ENCODE measurements around the gene IGSF21. TPM values are rescaled to one million over a fixed set of nuclear protein-coding genes. Genes with fewer than 3 reads are reported as not detected.

IGSF21 gene
- total and polyA plus RNA-seq, 2 donors from 2014 or later: 1.4 to 6.6 TPM

GRCh38 chr1:18126616-18127015 is 19.0 kb downstream of the IGSF21 start:
- no peak for DNase-seq
- FAIRE-seq: no peak
- Histone ChIP-seq H3K27ac (ENCODE audit: low read depth in 2 of 2, low read length in 2 of 2) (no peak overlapping the region), H3K9me3 (ENCODE audit: control insufficient read depth in 2 of 3, insufficient read depth in 1 of 3, low read length in 3 of 3) (no peaks in the 10 kb centered on the region), H3K27me3 (ENCODE audit: control insufficient read depth, insufficient read depth, low read length) (no peaks in the 10 kb centered on the region), H3K4me1 (ENCODE audit: control insufficient read depth in 2 of 3, insufficient read depth in 2 of 3, low read depth in 1 of 3, low read length in 3 of 3) (no peaks in the 10 kb centered on the region), H3K4me3 (ENCODE audit: low read length in 3 of 3) (no peak overlapping the region), H3K9ac (ENCODE audit: low read length in 3 of 3) (no peak overlapping the region), H3K36me3 (ENCODE audit: control insufficient read depth in 2 of 3, insufficient read depth in 3 of 3, low read length in 3 of 3) (no peaks in the 10 kb centered on the region)
- no peak for TF ChIP-seq CTCF (IDR thresholded peaks at IDR 0.05; ENCODE audit: borderline replicate concordance, extremely low read depth, insufficient read depth)
- intact Hi-C loops (cut with DNase I): no loop called here

GRCh38 chr1:18128298-18128697 is 20.7 kb downstream of the IGSF21 start:
- H3K9ac ChIP-seq (ENCODE audit: low read length in 3 of 3): no peak overlapping the region
- peak in 1 of 5 donors; percentile 46 for DNase-seq
- intact Hi-C loops (cut with DNase I): no loop called here
- no peaks in the 10 kb centered on the region for H3K36me3 ChIP-seq (ENCODE audit: control insufficient read depth in 2 of 3, insufficient read depth in 3 of 3, low read length in 3 of 3)
- no peaks in the 10 kb centered on the region for H3K9me3 ChIP-seq (ENCODE audit: control insufficient read depth in 2 of 3, insufficient read depth in 1 of 3, low read length in 3 of 3)
- H3K4me3 ChIP-seq (ENCODE audit: low read length in 3 of 3): no peak overlapping the region
- no peak for TF ChIP-seq CTCF (IDR thresholded peaks at IDR 0.05; ENCODE audit: borderline replicate concordance, extremely low read depth, insufficient read depth)
- no peaks in the 10 kb centered on the region for H3K4me1 ChIP-seq (ENCODE audit: control insufficient read depth in 2 of 3, insufficient read depth in 2 of 3, low read depth in 1 of 3, low read length in 3 of 3)
- H3K27ac ChIP-seq (ENCODE audit: low read depth in 2 of 2, low read length in 2 of 2): no peak overlapping the region
- FAIRE-seq: no peak
- no peaks in the 10 kb centered on the region for H3K27me3 ChIP-seq (ENCODE audit: control insufficient read depth, insufficient read depth, low read length)

- DNase-seq (no peak), FAIRE-seq (no peak)
- Histone ChIP-seq H3K27me3 (ENCODE audit: control insufficient read depth, insufficient read depth, low read length) (no peaks in the 10 kb centered on the region), H3K9ac (ENCODE audit: low read length in 3 of 3) (no peak overlapping the region), H3K9me3 (ENCODE audit: control insufficient read depth in 2 of 3, insufficient read depth in 1 of 3, low read length in 3 of 3) (no peaks in the 10 kb centered on the region), H3K4me3 (ENCODE audit: low read length in 3 of 3) (no peak overlapping the region), H3K4me1 (ENCODE audit: control insufficient read depth in 2 of 3, insufficient read depth in 2 of 3, low read depth in 1 of 3, low read length in 3 of 3) (no peaks in the 10 kb centered on the region), H3K27ac (ENCODE audit: low read depth in 2 of 2, low read length in 2 of 2) (no peak overlapping the region), H3K36me3 (ENCODE audit: control insufficient read depth in 2 of 3, insufficient read depth in 3 of 3, low read length in 3 of 3) (no peaks in the 10 kb centered on the region)
- TF ChIP-seq CTCF (IDR thresholded peaks at IDR 0.05; ENCODE audit: borderline replicate concordance, extremely low read depth, insufficient read depth): no peak
- intact Hi-C loops (cut with DNase I): no loop called here
Observed at GRCh38 chr1:18130356-18130755, 22.8 kb downstream of the IGSF21 start.

- no peak for TF ChIP-seq CTCF (IDR thresholded peaks at IDR 0.05; ENCODE audit: borderline replicate concordance, extremely low read depth, insufficient read depth)
- no peaks in the 10 kb centered on the region for H3K27me3 ChIP-seq (ENCODE audit: control insufficient read depth, insufficient read depth, low read length)
- FAIRE-seq: no peak
Observed at GRCh38 chr1:18132022-18132710, 24.6 kb downstream of the IGSF21 start.

More at GRCh38 chr1:18132022-18132710, 24.6 kb downstream of the IGSF21 start:
- no peak overlapping the region for H3K9ac ChIP-seq (ENCODE audit: low read length in 3 of 3)
- H3K27ac ChIP-seq (ENCODE audit: low read depth in 2 of 2, low read length in 2 of 2): no peak overlapping the region
- H3K9me3 ChIP-seq (ENCODE audit: control insufficient read depth in 2 of 3, insufficient read depth in 1 of 3, low read length in 3 of 3): no peaks in the 10 kb centered on the region
- intact Hi-C loops (cut with DNase I): no loop called here
- H3K4me1 ChIP-seq (ENCODE audit: control insufficient read depth in 2 of 3, insufficient read depth in 2 of 3, low read depth in 1 of 3, low read length in 3 of 3): no peaks in the 10 kb centered on the region
- H3K36me3 ChIP-seq (ENCODE audit: control insufficient read depth in 2 of 3, insufficient read depth in 3 of 3, low read length in 3 of 3): no peaks in the 10 kb centered on the region
- H3K4me3 ChIP-seq (ENCODE audit: low read length in 3 of 3): no peak overlapping the region
- DNase-seq: no peak
